HCT116 (cell line): Measurements from ENCODE around the gene ZNF177. TPM values are rescaled to one million over a fixed set of nuclear protein-coding genes. Genes with fewer than 3 reads are reported as not detected.

Experiments
- ATAC-seq: fragments of 200-7000 bp; cut with Tn5 transposase; 2 replicates; pipeline ENCODE4 v1.9.1; 2020; ENCODE audit warnings: mild to moderate bottlenecking, moderate library complexity
- BruUV-seq: library from RNA; stranded (reverse); fragments of 400-500 nt; replicated peaks from 2 replicates; lab custom pipeline; 2021; lab: Mats Ljungman, UMichigan
- CTCF ChIA-PET: fragments of 300-600 bp; sonication (Branson Sonifier 250); formaldehyde crosslinking; loops from one replicate; lab custom pipeline; 2021; ENCODE audit warnings: antibody characterized with exemption; lab: Charles Lee
- POLR2A ChIA-PET: fragments of 300-600, 350-600 bp; sonication (Branson Sonifier 250); formaldehyde crosslinking; loops from one replicate; lab custom pipeline; 2021; ENCODE audit warnings: antibody characterized with exemption; lab: Charles Lee
- RAD21 ChIA-PET, 2 experiments: fragments of 300-600 bp; sonication (Branson Sonifier 250); formaldehyde crosslinking; loops; one replicate each; lab custom pipeline; 2023; ENCODE audit warnings: low total read pairs in 2 of 2; ENCODE audit not compliant: uncharacterized antibody in 2 of 2, unreplicated experiment in 2 of 2, low non-redundant PET in 1 of 2; lab: Charles Lee
- DNase-seq: peaks from one replicate; pipeline ENCODE4 v3.0.0-alpha.2; 2010; ENCODE audit warnings: low read depth, low spot score
- H2AFZ ChIP-seq: fragments of 200-600 bp; shearing (Covaris generic), sonication (generic); 2 replicates; pipeline ENCODE4 v1.6.1; 2017; ENCODE audit warnings: low read depth, mixed run types, mixed read lengths, antibody characterized with exemption, low read length; ENCODE audit not compliant: poor library complexity, severe bottlenecking
- H3K27ac ChIP-seq: 2 replicates; pipeline ENCODE4 v1.5.1; 2012; ENCODE audit warnings: low read depth, low read length
- H3K27me3 ChIP-seq: fragments of 200-600 bp; sonication (generic); 2 replicates; pipeline ENCODE4 v1.6.1; 2016; ENCODE audit warnings: mixed run types, low read length, mixed read lengths; ENCODE audit not compliant: insufficient read depth
- H3K36me3 ChIP-seq, 2 experiments: fragments of 200-500 bp in 1 of 2; fragments of 200-600 bp in 1 of 2; sonication (Bioruptor generic) in 1 of 2; sonication (generic) in 1 of 2; 2 replicates each; pipeline versions ENCODE4 v1.5.1 to v1.6.1; 2014 to 2016; ENCODE audit warnings: low read length in 2 of 2, inconsistent platforms in 1 of 2, mixed read lengths in 1 of 2, mixed run types in 1 of 2; ENCODE audit not compliant: insufficient read depth in 2 of 2, control insufficient read depth in 1 of 2
- H3K4me1 ChIP-seq, 2 experiments: fragments of 200-600 bp in 1 of 2; sonication (generic) in 1 of 2; 2 replicates each; pipeline versions ENCODE4 v1.5.1 to v1.6.1; 2012 to 2017; ENCODE audit warnings: low read length in 2 of 2, inconsistent platforms in 1 of 2, mild to moderate bottlenecking in 1 of 2, mixed read lengths in 1 of 2, mixed run types in 1 of 2, moderate library complexity in 1 of 2; ENCODE audit not compliant: insufficient read depth in 2 of 2, control insufficient read depth in 1 of 2
- H3K4me2 ChIP-seq: fragments of 200-600 bp; sonication (generic); 2 replicates; pipeline ENCODE4 v1.6.1; 2017; ENCODE audit warnings: mixed run types, low read length, mixed read lengths
- H3K4me3 ChIP-seq, 2 experiments: fragments of 200-600 bp in 1 of 2; sonication (generic) in 1 of 2; replicated peaks in 1 of 2; 2 replicates each; pipeline ENCODE4 v1.5.1; 2011 to 2016; ENCODE audit warnings: low read length in 2 of 2, control low read depth in 1 of 2, low read depth in 1 of 2, mild to moderate bottlenecking in 1 of 2, mixed read lengths in 1 of 2, mixed run types in 1 of 2
- H3K79me2 ChIP-seq: fragments of 200-600 bp; sonication (generic); 2 replicates; pipeline ENCODE4 v1.6.1; 2017; ENCODE audit warnings: mild to moderate bottlenecking, mixed run types, low read length, moderate library complexity, mixed read lengths; ENCODE audit not compliant: insufficient read depth
- H3K9ac ChIP-seq: fragments of 200-600 bp; sonication (generic); 2 replicates; pipeline ENCODE4 v1.6.1; 2016; ENCODE audit warnings: low read length, mixed read lengths
- H3K9me2 ChIP-seq: fragments of 200-600 bp; sonication (generic), shearing (Covaris generic); 2 replicates; pipeline ENCODE4 v1.6.1; 2017; ENCODE audit warnings: mixed run types, mild to moderate bottlenecking, moderate library complexity; ENCODE audit not compliant: insufficient read depth
- H3K9me3 ChIP-seq, 2 experiments: fragments of 200-500 bp in 1 of 2; fragments of 200-600 bp in 1 of 2; sonication (Bioruptor generic) in 1 of 2; sonication (generic) in 1 of 2; 2 replicates each; pipeline ENCODE4 v1.6.1; 2014 to 2017; ENCODE audit warnings: low read length in 2 of 2, mixed read lengths in 2 of 2, inconsistent platforms in 1 of 2, low read depth in 1 of 2, mild to moderate bottlenecking in 1 of 2, mixed run types in 1 of 2, moderate library complexity in 1 of 2; ENCODE audit not compliant: control insufficient read depth in 1 of 2, insufficient read depth in 1 of 2
- H4K20me1 ChIP-seq: fragments of 200-600 bp; sonication (generic), shearing (Covaris generic); 2 replicates; pipeline ENCODE4 v1.6.1; 2017; ENCODE audit warnings: mixed run types, mild to moderate bottlenecking, moderate library complexity; ENCODE audit not compliant: insufficient read depth
- CTCF ChIP-seq, 3 experiments: fragments of 200-600 bp in 1 of 3; sonication (generic) in 1 of 3; IDR thresholded peaks in 2 of 3; conservative IDR thresholded peaks in 1 of 3; 2 replicates each; pipeline ENCODE4 v1.5.1; 2012 to 2017; ENCODE audit warnings: low read depth in 2 of 3, low read length in 2 of 3, antibody characterized with exemption in 1 of 3, borderline replicate concordance in 1 of 3, control low read depth in 1 of 3, mild to moderate bottlenecking in 1 of 3, mixed read lengths in 1 of 3, mixed run types in 1 of 3, moderate library complexity in 1 of 3; ENCODE audit not compliant: insufficient read depth in 1 of 3
- EGR1 ChIP-seq: IDR thresholded peaks from 2 replicates; pipeline ENCODE4 v1.6.1; 2012; ENCODE audit warnings: low read depth
- ELF1 ChIP-seq: IDR thresholded peaks from 2 replicates; pipeline ENCODE4 v1.6.1; 2012; ENCODE audit warnings: low read depth, borderline replicate concordance
- EZH2phosphoT487 ChIP-seq: fragments of 200-600 bp; IDR thresholded peaks from 2 replicates; pipeline ENCODE4 v1.6.1; 2018; ENCODE audit warnings: antibody characterized with exemption, borderline replicate concordance
- JUND ChIP-seq: IDR thresholded peaks from 2 replicates; pipeline ENCODE4 v1.6.1; 2012
- MAX ChIP-seq: IDR thresholded peaks from 2 replicates; pipeline ENCODE4 v1.6.1; 2012
- POLR2A ChIP-seq: IDR thresholded peaks from 2 replicates; pipeline ENCODE4 v1.7.0; 2011; ENCODE audit warnings: borderline replicate concordance; ENCODE audit not compliant: insufficient read depth, insufficient read length; ENCODE audit errors: extremely low read depth
- RAD21 ChIP-seq: IDR thresholded peaks from 2 replicates; pipeline ENCODE4 v1.6.1; 2012; ENCODE audit warnings: low read depth, mild to moderate bottlenecking
- REST ChIP-seq: IDR thresholded peaks from 2 replicates; pipeline ENCODE4 v1.6.1; 2012; ENCODE audit warnings: low read depth
- SIN3A ChIP-seq: IDR thresholded peaks from 2 replicates; pipeline ENCODE4 v1.6.1; 2012; ENCODE audit warnings: low read depth
- SRF ChIP-seq: IDR thresholded peaks from 2 replicates; pipeline ENCODE4 v1.6.1; 2012; ENCODE audit warnings: low read depth
- TCF7L2 ChIP-seq: IDR thresholded peaks from 2 replicates; pipeline ENCODE4 v1.7.0; 2011; ENCODE audit warnings: borderline replicate concordance, inconsistent platforms; ENCODE audit not compliant: insufficient read depth, insufficient read length; ENCODE audit errors: extremely low read depth
- YY1 ChIP-seq: IDR thresholded peaks from 2 replicates; pipeline ENCODE4 v1.6.1; 2011; ENCODE audit warnings: low read length, low read depth, moderate library complexity, mild to moderate bottlenecking; ENCODE audit not compliant: insufficient replicate concordance; ENCODE audit errors: extremely low read depth
- ZNF274 ChIP-seq: fragments of 200-500 bp; sonication (Bioruptor generic); IDR thresholded peaks from 2 replicates; pipeline ENCODE4 v1.6.1; 2014; ENCODE audit warnings: mild to moderate bottlenecking, low read depth, low read length, inconsistent platforms
- intact Hi-C: fragments of 100-400 bp; cut with micrococcal nuclease; formaldehyde crosslinking; loops from 2 replicates; pipeline ENCODE4 v1.10.0; 2022
- total RNA-seq: library from RNA; stranded (reverse); gene quantifications from one replicate; pipeline ENCODE4 v1.2.1, GENCODE V29; 2021; ENCODE audit not compliant: unreplicated experiment

Gene ZNF177
- total RNA-seq, 1 experiment from 2014 or later: 1.2 TPM

GRCh38 chr19:9342610-9343304 is 20.1 kb upstream of the ZNF177 start:
- Histone ChIP-seq H4K20me1 (no peaks in the 10 kb centered on the region), H3K27ac (no peak overlapping the region), H3K9ac (no peak overlapping the region), H3K9me2 (no peaks in the 10 kb centered on the region), H3K4me2 (no peak overlapping the region), H3K9me3 (peaks cover 49 to 51% of the 10 kb centered on the region in 2 experiments; a peak in 3 of 4 replicates), H3K27me3 (no peaks in the 10 kb centered on the region), H3K4me1 (no peaks in the 10 kb centered on the region), H3K79me2 (no peaks in the 10 kb centered on the region), H3K36me3 (peaks cover 0 to 9% of the 10 kb centered on the region in 2 experiments; a peak in 2 of 4 replicates), H2AFZ (no peak overlapping the region), H3K4me3 (no peak overlapping the region)
- ATAC-seq (no peak), DNase-seq (no peak)
- ChIA-PET RAD21 (no interaction called here), POLR2A (no interaction called here), CTCF (no interaction called here)
- TF ChIP-seq MAX (no peak), ZNF274 (peak; percentile 98)
- BruUV-seq: no TSS peak
- intact Hi-C loops: no loop called here

GRCh38 chr19:9345005-9345404 is 17.8 kb upstream of the ZNF177 start:
- Histone ChIP-seq H3K79me2 (no peaks in the 10 kb centered on the region), H3K4me2 (no peak overlapping the region), H3K9me2 (no peaks in the 10 kb centered on the region), H3K9ac (no peak overlapping the region), H3K4me1 (no peaks in the 10 kb centered on the region), H4K20me1 (no peaks in the 10 kb centered on the region), H3K27me3 (no peaks in the 10 kb centered on the region), H2AFZ (no peak overlapping the region), H3K4me3 (no peak overlapping the region), H3K27ac (no peak overlapping the region), H3K36me3 (peaks cover 0 to 9% of the 10 kb centered on the region in 2 experiments; a peak in 2 of 4 replicates), H3K9me3 (peaks cover 34 to 39% of the 10 kb centered on the region in 2 experiments; a peak in 3 of 4 replicates)
- BruUV-seq: no TSS peak
- CTCF ChIA-PET: no interaction called here
- RAD21 ChIA-PET: no interaction called here
- no peak for ATAC-seq
- intact Hi-C loops: no loop called here
- no peak for DNase-seq
- POLR2A ChIA-PET: no interaction called here
- no peak for TF ChIP-seq POLR2A
- no peak for TF ChIP-seq ELF1
- TF ChIP-seq CTCF (IDR thresholded peaks at IDR 0.05 in 2 of 3, conservative IDR thresholded peaks at IDR 0.05 in 1 of 3; ENCODE audit: borderline replicate concordance in 1 of 3, insufficient read depth in 1 of 3, low read depth in 2 of 3, low read length in 2 of 3): no peak
- TF ChIP-seq RAD21: no peak
- no peak for TF ChIP-seq EZH2phosphoT487
- no peak for TF ChIP-seq SRF
- TF ChIP-seq REST: no peak
- no peak for TF ChIP-seq YY1
- TF ChIP-seq SIN3A: no peak
- no peak for TF ChIP-seq JUND
- TF ChIP-seq TCF7L2: no peak
- no peak for TF ChIP-seq ZNF274
- TF ChIP-seq EGR1: no peak
